NCI-H2196 treated with DMSO at 0.1 percent for 48 hours (cell line): ENCODE data around the gene MAP9.
"Not testable (repeated sequence)": the region's sequence is repeated elsewhere in the genome, so short reads cannot be mapped to it uniquely, and the experiment has no call there.

ENCODE experiments used
- DNase-seq: peaks from one replicate; lab custom pipeline; 2025; ENCODE audit not compliant: unreplicated experiment; lab: John Stamatoyannopoulos, UW

Gene MAP9

DNA sequence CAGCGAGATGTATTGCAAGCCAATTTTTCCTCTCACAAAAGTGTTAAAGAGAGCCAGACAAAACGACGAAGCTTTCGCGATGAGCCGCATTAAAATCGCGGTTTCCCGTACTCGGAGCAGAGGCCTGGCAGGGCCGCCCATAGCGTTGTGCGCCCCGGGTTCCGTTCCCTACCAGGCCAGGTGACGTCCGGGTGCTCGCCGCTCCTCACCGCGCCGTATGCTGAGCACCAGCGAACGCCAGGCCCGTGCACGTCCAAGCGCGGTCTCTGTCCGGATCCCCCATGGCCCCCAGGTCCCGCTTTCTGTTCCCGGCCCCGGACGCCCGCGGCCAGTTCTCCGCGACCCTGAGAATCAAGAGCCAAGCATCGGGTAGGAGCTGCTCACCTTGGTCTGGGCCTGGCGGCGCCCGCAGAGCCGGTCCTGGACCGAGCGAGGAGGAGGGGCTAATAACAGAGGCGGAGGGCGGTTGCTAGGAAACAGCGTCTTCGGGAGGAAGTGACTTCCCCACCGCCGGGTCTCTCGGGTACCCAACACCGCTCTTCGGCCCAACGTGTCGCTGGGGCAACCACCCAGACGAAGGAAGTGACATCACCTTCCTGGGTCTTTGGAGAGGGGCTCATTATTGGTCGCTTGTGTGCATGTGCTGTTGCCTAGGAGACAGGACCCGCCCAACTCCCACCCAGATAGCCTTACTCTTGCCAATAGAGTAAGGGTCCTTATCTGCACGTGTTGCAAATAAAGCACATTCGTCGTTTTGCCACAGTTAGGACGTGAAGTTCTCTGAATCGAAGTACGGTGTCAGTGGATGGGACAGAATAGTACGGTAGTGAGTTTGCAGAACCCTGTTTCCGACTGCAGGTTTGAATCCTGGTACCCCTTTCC is at the start of gene MAP9:
Gene MAP9 (minus strand): TSS at position 579 of the 882 bp plus-strand sequence. CDS start 1,115 bp downstream, outside the sequence.
- DNase-seq: peak; percentile 86

DNA sequence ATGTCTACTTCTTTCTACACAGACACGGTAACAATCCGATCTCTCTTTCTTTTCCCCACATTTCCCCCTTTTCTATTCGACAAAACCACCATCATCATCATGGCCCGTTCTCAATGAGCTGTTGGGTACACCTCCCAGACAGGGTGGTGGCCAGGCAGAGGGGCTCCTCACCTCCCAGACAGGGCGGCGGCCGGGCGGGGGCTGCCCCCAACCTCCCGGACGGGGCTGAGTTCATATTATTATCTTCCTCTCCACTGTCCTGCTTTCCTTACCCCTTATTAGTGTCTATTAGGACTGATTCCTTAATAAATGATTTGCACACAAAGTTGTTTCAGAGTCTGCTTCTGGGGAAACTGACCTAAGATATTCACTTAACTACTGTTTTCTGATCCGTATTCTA is 48.0 kb upstream of the MAP9 start:
- not testable (repeated sequence) for DNase-seq

DNA sequence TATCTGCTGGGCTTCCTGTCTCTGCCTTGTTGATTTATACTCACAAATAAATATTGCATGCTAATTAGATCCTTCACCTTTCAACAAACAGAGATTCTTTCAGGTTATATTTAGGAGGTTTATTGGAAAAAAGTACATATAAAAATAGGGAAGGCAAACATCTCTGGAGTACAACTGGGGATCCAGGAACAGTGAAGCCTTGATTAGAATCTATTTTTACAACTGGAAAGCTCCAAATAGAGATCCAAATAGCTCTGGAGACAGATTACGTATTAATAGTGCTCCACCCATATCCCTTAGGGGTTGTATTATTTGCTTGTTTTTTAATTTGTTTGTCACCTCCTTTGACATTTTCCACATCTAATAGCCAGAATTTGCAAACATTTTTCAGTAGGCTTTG is 46.9 kb upstream of the MAP9 start:
- DNase-seq: no peak

DNA sequence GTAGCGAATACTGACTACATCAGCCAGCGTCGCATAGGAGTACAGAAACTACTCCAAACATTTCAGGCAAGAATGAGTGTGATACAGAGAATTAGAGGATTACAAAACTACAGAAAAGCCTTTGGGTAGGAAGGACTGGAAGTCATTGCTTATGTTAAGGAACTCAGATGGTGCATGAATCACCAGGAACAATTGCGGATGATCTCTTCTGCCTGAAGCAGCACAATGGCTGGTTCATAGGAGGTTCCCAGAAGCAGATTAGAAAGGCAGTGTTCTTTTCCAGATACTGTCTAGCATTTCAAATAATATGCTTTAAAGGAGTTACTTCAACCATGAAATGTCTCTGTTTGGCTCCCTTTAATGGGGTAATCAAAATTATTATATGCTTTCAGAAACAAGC is 42.5 kb upstream of the MAP9 start:
- DNase-seq: no peak

DNA sequence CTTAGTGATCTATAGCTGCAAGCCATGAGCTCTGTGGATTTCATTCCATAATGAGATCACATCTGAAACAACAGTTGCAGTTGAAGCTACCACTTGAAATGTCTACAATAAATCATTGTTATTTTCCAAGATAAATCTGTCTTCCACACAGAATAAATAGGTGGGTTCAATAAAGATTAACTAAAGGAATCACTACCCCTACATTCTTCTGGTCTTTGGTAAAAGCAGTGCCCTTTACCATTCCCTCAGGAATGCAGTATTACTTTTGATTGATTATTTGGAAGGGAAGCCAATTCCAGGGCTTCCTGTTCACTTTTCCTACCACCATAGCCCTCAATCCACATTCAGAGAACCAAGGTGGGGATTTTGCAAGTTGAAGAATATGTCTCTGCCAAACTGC is 38.9 kb upstream of the MAP9 start:
- DNase-seq: no peak

DNA sequence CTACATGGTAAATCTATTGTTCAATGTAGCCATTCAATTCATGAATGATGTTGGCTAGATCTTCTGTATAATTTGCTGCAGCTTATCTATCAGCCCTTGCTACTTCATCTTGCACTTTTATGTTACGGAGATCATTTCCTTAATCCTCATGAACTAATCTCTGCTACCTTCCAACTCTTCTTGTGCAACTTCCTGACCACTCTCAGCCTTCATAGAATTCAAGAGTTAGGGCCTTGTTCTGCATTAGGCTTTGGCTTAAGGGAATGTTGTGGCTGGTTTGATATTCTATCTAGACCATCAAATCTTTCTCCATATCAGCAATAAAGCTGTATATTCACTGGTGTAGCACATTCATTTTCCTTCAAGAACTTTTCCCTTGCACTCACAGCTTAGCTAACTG is 36.7 kb upstream of the MAP9 start:
- DNase-seq: no peak

DNA sequence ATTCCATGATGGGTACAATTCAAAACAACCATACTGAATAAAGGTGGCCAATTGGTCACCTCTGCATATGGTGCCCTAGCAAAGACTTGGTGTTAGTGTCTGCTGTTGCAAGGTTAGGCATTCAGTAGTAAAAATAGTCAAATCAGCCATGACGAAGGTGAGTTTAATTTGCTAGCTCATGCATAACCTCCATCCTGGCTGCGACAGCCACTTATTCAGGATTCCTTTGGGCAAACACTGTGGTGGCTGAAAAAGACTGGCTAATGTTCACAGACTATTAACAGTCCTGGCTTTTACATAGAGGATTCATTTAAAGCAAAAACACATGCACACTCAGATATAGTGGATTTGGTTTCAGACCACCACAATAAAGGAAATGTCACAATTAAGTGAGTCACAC is 34.8 kb upstream of the MAP9 start:
- DNase-seq: no peak

DNA sequence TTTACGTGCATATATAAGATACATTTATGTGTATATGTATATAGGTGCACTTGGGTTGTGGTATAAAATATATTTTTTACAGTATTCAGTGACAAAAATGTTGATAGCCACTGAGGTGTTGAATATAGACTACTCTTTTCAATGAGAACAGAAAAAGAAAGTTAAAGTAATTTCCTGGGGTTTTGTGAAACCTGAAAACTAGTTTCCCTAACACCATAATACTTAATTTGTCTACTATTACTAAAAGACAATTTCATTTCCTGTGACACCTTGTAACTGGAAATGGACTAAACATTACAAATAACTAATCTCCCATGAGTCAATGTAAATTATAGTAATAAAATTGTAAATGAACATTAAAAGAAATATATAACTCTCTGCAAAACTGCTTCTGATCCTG is 32.0 kb upstream of the MAP9 start:
- DNase-seq: no peak

DNA sequence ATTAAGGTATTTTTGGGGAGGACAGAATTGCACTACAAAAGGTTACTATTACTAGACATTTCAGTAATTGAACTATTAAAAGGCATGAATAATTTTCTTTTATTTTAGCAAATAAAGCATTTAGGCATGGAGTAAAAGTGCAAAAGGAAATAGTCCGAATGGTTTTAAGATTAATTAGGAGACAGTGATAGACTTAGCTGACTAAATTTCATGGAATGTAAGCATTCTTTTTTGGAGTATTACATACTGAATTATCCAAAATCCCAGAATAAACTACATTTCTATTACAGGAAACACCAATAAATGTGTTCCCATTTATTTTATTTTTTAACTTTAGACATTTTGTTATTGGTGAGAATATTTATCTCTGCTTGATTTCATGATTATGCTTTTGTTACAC is 30.7 kb upstream of the MAP9 start:
- no peak for DNase-seq

DNA sequence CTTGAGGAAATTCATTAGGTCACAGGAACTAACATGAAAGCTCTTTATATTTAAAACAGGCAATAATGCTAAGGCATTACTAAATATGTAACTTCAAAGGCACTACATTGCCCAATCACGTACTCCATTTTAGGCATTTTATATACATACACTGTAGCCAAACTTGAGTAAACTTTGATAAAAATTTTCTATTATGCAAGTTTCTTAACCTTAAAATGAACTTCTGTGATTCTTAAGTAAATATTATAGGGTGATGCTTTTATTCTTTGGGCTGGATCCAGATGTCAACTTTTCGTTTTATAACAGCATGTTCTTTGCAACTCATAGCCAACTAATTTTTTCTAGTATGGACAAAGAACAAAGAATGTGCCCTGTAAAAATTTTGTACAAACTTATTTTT is 28.3 kb upstream of the MAP9 start:
- DNase-seq: no peak

DNA sequence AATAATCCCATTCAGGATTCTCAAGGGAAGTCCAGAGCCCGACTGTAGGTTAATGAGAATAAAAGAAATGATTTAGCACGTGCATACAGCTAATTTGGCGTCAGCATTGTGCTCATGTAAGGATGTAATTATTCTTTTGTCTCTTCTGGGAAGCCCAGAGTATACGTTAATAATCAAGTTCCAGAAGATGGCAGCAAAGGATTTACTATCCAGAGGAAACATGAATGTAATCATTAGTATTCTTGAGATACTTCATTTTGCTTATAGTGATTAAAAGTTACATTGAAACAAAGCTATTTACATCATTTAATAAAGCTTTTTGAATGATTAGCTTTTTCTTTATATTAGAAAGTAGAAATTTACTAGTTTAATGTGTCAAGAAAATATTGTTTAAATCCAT is 27.1 kb upstream of the MAP9 start:
- DNase-seq: no peak

DNA sequence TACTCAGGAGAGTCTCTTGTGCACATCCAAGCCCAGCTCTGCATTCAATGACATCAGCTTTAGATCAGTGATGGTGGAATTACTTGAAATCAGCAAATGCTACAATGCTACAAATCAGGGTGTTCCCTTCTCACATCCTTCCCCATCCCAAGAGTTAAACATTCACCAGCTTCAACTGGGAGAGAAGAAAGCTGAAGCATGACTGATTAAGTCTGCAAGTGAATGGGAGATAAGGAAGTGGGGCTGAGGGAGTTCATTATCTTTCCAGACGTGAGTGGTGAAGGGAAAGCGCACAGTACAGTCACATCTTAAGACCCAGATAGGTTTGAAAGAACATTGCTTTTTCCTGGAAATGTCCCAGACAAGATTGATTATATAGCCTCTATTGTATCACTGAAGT is 26.2 kb upstream of the MAP9 start:
- no peak for DNase-seq

DNA sequence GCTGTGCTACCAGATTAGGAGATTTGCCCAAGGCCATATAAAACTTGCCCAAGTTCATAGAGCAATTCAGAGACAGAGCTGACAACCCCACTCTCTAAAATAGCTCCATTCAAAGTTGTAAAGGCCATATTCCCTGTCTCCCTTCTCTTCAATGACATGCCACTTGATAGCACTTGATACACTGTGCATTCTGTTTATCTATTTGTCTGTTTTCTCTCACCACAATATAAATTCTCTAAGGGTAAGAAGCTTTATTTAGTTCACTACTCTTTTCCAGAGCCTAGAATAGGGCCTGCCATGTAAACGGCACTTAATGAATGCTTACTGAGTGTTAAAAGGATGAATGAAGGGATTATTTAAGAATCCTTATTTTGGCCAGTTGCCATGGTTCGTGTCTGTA is 24.1 kb upstream of the MAP9 start:
- DNase-seq: no peak

DNA sequence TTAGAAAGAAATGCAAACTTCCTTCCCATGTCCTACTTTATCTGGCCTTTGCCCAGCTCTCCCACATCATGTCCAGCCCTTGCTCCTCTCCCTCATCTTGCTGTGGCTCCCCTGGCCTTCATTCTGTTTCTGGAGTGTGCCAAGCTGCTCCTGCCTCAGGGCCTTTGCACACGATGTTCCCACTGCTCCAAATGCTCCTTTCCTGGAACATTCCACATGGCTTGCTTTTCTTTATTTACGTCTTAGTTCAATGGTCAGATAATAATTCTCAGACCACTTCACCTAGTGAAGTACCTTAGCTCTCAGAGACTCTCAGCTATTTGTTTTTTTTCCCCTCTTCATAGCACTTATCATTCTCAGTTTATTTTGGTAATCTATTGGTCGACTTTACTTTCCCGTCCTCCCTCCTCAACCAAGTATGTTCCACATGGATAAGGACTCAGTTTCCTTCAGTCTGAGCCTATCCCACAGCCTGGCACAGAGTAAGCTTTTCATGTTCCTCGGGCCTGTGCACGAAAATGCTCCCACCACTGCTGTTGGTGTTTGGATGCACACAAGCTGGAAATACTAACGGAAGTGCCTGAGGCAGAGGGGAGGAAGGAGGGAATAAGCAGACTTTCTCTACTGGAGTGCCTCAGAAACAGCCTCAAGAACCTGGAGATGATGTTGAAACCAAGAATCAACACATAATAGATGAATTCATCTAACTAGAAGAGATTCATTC is 23.4 kb upstream of the MAP9 start:
- no peak for DNase-seq

DNA sequence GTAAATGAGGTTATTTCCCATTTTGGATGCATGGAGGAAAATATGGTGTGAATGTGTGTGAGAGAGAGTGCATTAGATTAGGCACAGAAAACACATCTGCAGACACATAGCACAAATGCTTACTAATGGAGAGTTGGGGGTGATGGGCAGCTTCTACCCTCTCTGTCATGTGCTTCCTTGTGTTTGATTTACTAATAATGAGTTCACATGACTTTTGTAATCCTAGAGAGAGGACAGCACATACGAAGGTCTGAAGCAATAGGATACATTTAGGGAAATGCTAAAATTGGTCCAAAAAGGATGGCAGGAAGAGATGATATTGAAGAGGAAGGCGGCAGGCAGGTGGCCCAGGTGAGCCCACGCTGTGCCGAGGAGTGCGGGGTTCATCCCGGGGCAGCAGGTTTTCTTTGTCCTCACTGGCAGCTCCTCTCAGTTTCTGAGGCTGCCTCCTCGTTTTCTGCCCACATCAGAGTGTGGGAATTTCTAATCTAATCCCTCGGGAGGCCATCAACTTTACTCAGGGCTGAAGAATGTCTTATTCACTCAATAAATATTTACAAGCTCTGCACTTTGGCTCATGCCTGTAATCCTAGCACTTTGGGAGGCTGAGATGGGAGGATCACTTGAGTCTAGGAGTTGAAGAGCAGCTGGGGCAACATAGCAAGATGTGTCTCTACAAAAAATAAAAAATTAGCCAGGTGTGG is 15.9 kb upstream of the MAP9 start:
- DNase-seq: no peak

DNA sequence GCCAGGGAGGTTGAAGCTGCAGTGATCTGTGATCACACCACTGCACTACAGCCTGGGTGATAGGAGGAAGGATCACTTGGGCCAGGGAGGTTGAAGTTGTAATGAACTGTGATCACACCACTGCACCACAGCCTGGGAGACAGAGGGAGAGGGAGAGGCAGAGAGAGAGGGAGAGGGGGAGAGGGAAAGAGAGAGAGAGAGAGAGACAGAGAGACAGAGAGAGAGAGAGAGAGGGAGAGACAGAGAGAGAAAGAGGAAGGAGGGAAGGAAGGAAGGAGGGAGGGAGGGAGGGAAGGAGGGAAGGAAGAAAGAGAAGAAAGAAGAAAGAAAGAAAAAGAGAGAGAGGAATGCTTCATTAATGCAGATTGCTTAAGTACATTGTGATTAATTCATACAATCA is 15.2 kb upstream of the MAP9 start:
- DNase-seq: no peak

DNA sequence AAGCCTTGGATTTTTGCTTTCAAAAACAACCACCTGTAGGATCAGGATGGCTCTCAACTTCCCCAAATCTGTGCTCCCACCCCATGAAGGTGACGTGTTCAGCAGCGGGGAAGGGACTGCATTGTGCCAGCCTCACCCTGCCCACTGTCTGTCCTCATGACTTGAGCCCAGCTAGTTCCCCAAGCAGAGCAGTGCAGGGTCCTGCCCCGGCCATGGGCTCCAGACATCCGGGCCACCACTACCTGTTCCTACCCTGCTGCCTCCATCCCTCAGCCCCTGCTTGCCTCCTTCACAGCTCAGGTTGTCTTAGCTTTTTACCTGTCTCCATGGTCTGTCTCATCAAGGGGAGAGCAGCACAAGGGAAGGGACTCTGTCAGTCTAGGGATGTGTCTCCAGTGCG is 11.4 kb upstream of the MAP9 start:
- DNase-seq: no peak

DNA sequence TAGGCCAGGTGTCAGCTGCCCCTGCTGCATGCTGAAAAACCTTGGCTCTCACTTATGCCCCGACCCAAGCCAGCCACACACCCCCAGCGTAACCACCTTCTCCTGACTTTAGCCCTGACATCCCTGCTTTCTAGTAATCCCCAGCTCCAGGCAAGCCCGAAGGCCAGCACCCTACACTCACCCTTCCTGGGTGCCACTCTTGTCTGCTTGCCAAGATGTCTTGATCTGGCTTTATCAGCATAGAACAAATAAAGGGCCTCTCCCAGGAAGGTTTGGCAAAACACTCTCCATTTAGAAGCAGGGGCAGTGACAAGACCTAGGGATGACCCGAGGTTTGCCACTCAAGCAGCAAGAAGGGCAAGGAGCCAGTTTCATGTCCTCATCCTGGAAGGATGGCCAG is 6.8 kb upstream of the MAP9 start:
- no peak for DNase-seq

DNA sequence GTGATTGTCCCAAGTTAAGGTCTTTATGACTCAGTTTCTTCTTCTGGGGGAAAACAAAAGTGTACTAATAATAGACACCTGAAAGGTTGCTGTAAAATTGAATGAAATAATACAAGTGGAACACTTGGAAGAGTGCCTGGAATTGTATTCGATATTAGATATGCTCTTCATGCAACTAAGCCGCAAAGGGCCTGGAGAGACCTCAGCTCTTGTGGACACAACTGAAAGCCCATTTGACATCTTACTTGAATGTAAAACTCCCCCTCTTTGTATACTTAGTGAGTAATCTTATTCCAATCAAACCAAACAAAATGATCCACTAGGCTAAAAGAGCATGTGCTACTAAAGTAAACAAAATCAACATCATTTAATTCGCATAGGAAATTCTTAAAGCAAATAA is 511 bp upstream of the MAP9 start:
- DNase-seq: peak; percentile 29

DNA sequence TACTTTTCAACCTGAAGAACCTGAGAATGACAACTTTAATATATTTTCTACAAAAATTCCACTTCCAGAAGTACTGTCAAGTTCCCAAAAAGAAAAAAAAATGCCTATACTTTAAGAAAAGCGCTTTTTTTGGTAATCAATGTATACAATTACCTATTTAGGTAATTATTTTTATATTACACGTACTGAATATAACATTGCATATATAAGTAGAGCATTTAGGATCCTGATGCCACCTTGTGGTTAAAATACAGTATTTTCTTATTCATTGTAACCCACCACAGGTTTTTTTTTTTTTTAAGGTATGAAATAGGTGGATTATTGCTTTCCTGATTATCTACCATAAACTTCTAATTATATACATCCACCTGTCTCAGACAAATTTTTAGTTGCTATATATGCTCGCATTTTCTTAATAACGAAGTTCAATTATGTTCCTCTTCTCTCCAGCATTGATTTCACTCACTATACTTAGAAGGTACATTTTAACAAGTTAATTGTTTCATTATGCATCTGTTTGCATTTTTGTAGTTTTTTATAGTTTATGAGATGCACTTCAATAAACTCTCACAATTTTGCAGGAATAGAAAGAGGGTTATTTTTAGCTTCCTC is 5.2 kb downstream of the MAP9 start:
- no peak for DNase-seq

DNA sequence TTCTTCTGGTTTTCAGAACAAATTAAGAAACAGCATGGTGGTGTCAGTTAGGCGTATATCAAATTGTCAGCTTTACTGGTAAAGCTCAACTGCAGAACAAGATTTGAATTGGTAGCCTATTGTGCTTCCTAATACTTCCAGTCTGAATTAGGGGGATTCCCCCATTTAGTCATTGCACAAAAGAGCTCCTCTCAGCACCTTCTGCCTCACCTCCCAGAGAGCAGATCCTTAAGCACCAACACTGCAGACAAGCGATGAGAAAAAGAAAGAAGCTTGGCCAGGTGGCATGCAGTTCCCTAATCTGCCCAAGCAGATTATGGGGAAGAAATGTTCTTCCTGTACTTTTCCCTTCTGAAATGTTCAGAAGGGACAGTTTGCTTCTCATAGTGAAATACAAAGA is 9.2 kb downstream of the MAP9 start:
- DNase-seq: no peak
